Measurements from ENCODE around the gene SHROOM2. TPM values are rescaled to one million over a fixed set of nuclear protein-coding genes. Genes with fewer than 3 reads are reported as not detected.

The SHROOM2 gene
- total RNA-seq, 2 experiments from 2014 or later, result not detected

DNA sequence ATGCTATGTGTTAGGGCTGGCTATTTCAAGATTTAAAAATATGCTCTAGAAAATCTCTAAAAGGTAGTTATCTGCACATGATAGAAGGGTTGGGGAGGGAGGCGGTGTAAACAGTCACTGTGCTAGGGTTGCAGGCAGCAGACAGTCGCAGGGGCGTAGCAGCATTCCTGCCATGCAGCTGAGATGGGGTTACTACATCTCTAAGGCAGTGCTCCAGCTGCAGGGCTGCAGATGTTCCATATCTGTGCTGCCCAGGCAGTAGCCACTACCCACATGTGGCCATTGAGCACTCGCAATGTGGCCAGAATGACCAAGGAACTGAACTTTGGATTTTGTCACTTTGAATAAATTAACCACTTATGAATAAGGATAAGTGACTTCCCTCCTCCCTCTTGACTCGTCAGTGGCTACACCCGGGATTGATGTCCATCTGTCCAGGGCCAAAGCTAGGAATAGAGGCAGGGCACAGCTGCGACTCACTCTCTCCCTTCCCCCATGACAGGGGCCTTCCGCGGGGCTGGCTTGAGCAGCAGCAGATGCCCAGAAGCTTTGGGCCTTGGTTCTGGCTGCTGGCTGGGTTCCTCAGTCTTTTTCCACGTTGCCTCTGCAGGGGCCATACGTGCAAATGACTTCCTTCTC, 101.5 kb downstream of the SHROOM2 start:
- peaks cover 9% of the 10 kb centered on the region for H3K27me3 Mint-ChIP-seq
- no peaks in the 10 kb centered on the region for H3K9me3 Mint-ChIP-seq
- ChIA-PET POLR2A (no interaction called here), CTCF (no interaction called here)
- DNase-seq, result no peak
- H3K27ac Mint-ChIP-seq, result no peak overlapping the region
- no peaks in the 10 kb centered on the region for H3K4me1 Mint-ChIP-seq
- no peak overlapping the region for H3K4me3 Mint-ChIP-seq
- no peaks in the 10 kb centered on the region for H3K36me3 Mint-ChIP-seq (ENCODE audit: low read depth)

DNA sequence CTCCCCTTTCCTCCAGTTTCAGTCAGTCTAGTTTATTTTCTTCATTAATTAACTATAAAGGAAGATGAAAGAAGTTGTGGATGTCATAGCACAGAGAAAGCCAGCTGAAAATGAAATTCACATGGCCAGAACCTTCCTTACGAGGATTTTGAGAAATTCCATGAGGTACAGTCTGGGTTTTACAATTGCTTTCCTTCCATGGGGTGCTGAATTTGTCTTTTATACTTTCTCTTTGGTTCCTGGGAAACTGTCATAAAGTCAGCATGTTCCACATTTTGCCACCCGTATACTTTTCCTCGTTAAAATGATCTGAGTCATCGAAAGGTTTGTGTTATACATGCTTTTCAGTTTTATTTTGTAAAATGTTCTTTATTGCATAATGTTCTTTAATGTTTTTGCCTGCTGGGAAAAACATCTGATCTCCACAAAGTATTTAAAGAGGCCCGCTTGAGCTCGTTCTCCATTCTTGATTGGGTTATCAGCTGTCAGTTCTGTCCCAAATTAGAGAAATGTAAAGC, 102.8 kb downstream of the SHROOM2 start:
- Mint-ChIP-seq H3K27me3 (peaks cover 8% of the 10 kb centered on the region), H3K4me3 (no peak overlapping the region), H3K9me3 (no peaks in the 10 kb centered on the region), H3K27ac (no peak overlapping the region), H3K4me1 (no peaks in the 10 kb centered on the region), H3K36me3 (ENCODE audit: low read depth) (no peaks in the 10 kb centered on the region)
- no peak for DNase-seq
- CTCF ChIA-PET, result no interaction called here
- POLR2A ChIA-PET, result no interaction called here

DNA sequence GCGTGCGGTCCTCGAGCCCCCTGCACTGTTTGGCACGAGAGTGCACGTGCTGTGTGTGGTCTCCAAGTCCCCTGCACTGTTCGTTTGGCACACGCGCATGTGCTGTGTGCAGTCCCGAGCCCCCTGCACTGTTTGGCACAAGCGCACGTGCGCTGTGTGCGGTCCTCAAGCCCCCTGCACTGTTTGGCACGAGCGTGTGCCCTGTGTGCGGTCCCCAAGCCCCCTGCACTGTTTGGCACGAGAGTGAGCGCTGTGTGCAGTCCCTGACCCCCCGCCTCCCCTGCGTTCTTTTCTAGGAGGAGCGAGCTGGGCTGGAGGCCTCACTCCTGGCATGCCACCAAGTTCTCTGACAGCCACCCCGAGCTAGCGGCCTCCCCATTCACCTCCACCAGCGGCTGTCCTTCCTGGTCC, 104.5 kb downstream of the SHROOM2 start:
- H3K4me1 Mint-ChIP-seq, result no peaks in the 10 kb centered on the region
- H3K36me3 Mint-ChIP-seq (ENCODE audit: low read depth), result no peaks in the 10 kb centered on the region
- POLR2A ChIA-PET, result no interaction called here
- H3K4me3 Mint-ChIP-seq, result no peak overlapping the region
- peaks cover 6% of the 10 kb centered on the region for H3K27me3 Mint-ChIP-seq
- H3K27ac Mint-ChIP-seq, result no peak overlapping the region
- H3K9me3 Mint-ChIP-seq, result no peaks in the 10 kb centered on the region
- DNase-seq, result no peak
- CTCF ChIA-PET, result interaction anchor here (1.1 kb wide), 1 partner anchor 229 kb away, joined by 3 read pairs; no protein-coding TSS in a partner anchor

DNA sequence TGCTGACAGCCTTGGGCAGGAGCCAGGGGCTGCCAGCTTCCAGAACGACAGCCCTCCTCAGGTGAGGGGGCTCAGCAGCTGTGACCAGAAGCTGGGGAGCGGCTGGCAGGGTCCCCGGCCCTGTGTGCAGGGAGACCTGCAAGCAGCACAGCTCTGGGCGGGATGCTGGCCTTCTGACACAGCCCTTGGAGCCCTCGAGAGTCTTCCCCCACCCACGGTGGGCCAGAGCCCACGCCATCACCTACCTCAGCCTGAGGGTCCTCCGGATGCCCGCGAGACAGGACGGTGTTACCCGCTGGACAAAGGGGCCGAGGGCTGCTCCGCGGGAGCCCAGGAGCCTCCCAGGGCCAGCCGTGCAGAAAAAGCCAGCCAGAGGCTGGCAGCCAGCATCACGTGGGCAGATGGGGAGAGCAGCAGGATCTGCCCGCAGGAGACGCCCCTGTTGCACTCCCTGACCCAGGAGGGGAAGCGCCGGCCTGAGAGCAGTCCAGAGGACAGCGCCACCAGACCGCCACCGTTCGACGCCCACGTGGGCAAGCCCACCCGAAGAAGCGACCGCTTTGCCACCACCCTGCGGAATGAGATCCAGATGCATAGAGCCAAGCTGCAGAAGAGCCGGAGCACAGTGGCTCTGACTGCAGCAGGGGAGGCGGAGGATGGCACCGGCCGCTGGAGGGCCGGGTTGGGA, 109.1 kb downstream of the SHROOM2 start:
- ChIA-PET POLR2A (no interaction called here), CTCF (no interaction called here)
- no peaks in the 10 kb centered on the region for H3K36me3 Mint-ChIP-seq (ENCODE audit: low read depth)
- H3K4me3 Mint-ChIP-seq, result no peak overlapping the region
- peaks cover 9% of the 10 kb centered on the region for H3K27me3 Mint-ChIP-seq
- no peaks in the 10 kb centered on the region for H3K4me1 Mint-ChIP-seq
- H3K27ac Mint-ChIP-seq, result no peak overlapping the region
- no peaks in the 10 kb centered on the region for H3K9me3 Mint-ChIP-seq
- no peak for DNase-seq

DNA sequence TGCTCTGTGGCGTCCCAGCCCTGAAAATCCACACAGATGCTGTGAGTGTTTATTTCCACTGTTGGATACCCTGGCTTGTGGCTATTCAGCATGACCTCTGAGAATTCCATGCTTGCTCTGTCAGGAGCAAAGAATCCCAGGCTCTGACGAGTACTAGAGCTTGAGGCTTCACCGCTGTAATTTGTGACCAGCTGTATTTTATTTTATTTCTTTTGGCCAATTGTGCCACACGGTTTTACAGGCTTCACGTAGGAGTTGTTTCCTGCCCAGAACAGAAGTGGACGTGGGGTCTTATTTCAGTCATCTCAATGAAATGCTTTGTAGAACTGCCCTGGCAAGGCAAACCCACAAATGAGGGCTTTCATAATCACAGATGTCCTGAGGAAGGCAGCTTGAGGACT, 111.5 kb downstream of the SHROOM2 start:
- CTCF ChIA-PET, result no interaction called here
- H3K27ac Mint-ChIP-seq, result no peak overlapping the region
- H3K4me1 Mint-ChIP-seq, result no peaks in the 10 kb centered on the region
- peaks cover 10% of the 10 kb centered on the region for H3K27me3 Mint-ChIP-seq
- no peaks in the 10 kb centered on the region for H3K9me3 Mint-ChIP-seq
- no peaks in the 10 kb centered on the region for H3K36me3 Mint-ChIP-seq (ENCODE audit: low read depth)
- H3K4me3 Mint-ChIP-seq, result no peak overlapping the region
- DNase-seq, result no peak
- POLR2A ChIA-PET, result no interaction called here

DNA sequence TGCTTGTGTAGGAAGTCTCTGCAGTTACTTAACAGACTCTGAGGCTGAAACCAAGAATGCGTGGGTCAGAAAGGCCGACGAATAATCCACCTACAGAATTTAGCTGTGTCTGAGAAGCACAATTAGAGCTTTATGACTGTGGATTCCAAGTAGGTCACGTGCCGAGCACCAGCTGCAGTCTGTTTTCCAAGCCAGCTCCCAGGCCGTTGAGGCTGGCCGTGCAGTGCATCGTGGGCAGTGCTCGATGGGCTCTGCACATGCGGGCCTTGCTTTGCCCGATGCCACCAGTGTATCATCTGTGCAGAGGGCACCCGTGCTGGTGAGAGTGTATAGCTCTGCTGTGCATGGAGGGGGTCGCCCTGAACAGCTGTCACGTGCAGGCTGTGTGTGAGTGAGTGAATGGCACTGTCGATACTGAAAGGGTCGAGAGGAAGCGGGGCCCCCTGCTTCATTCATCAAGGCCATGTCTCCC, 113.4 kb downstream of the SHROOM2 start:
- DNase-seq, result no peak
- no peak overlapping the region for H3K27ac Mint-ChIP-seq
- H3K4me1 Mint-ChIP-seq, result no peaks in the 10 kb centered on the region
- POLR2A ChIA-PET, result no interaction called here
- no peak overlapping the region for H3K4me3 Mint-ChIP-seq
- no peaks in the 10 kb centered on the region for H3K36me3 Mint-ChIP-seq (ENCODE audit: low read depth)
- H3K27me3 Mint-ChIP-seq, result peaks cover 10% of the 10 kb centered on the region
- CTCF ChIA-PET, result no interaction called here
- H3K9me3 Mint-ChIP-seq, result no peaks in the 10 kb centered on the region

DNA sequence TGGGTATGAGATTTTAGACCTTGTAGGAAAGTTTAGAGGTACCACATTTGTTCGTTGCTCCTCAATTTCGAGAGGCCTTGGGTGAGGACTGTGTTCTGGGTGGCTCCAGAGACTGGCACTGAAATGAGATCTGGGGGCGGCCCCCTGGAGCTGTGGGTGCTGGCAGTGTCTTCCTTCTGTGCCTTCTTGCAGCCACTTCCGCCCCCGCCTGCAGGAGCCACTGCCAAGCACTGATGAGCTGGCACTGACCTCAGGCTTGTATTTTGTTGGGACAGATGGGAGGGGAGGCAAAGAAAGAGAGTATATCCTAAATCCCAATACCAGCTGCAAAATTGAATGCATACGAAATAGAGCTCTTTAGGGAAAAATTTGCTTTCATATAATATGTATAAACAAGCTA, 116.4 kb downstream of the SHROOM2 start:
- no peaks in the 10 kb centered on the region for H3K36me3 Mint-ChIP-seq (ENCODE audit: low read depth)
- no peak overlapping the region for H3K4me3 Mint-ChIP-seq

DNA sequence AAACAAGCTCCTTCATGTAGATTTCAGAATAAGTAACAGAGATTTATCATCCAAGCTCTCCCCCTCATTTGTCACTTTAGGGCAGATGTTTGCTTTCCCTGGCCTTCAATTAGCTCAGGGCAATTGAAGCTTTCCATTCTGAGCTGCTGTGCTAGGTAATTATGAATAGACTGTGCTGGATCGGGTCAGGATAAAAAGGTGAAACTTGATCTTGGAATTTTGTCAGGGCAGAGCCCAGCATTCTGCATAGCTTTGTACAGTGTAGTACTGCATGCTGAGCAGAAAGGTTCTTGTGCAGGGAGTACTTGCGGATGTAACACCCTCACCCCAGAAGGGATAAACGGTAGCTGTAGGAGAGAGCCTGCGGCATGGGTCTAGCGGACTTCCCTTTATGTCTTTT, 116.9 kb downstream of the SHROOM2 start:
- DNase-seq, result no peak
- Mint-ChIP-seq H3K4me1 (no peaks in the 10 kb centered on the region), H3K27ac (no peak overlapping the region), H3K36me3 (ENCODE audit: low read depth) (no peaks in the 10 kb centered on the region), H3K9me3 (no peaks in the 10 kb centered on the region), H3K27me3 (peaks cover 10% of the 10 kb centered on the region), H3K4me3 (no peak overlapping the region)
- ChIA-PET POLR2A (no interaction called here), CTCF (no interaction called here)

More for the DNA sequence above, 116.4 kb downstream of the SHROOM2 start:
- Mint-ChIP-seq H3K27ac (no peak overlapping the region), H3K4me1 (no peaks in the 10 kb centered on the region), H3K27me3 (peaks cover 10% of the 10 kb centered on the region), H3K9me3 (no peaks in the 10 kb centered on the region)
- CTCF ChIA-PET, result no interaction called here
- POLR2A ChIA-PET, result no interaction called here
- DNase-seq, result no peak

DNA sequence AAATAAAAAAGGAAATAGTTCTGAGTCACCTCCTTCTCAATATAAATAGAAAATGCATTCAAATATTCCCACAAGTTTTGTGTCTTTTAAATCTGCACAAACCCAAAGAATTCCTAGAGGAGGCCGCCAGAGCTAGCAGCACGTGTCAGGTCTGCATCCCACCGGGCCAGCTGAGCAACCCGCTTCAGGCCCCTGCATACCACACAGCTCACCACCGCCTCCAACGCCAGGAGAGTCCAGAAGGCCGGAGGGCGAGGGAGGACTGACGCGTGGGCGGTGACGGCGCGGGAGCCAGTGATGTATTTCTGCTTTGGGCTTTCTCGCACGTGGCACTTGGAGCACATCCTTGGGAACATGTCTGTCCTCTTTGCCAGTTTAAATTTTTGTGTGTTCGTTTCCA, 119.1 kb downstream of the SHROOM2 start:
- POLR2A ChIA-PET, result no interaction called here
- H3K4me1 Mint-ChIP-seq, result no peaks in the 10 kb centered on the region
- CTCF ChIA-PET, result no interaction called here

DNA sequence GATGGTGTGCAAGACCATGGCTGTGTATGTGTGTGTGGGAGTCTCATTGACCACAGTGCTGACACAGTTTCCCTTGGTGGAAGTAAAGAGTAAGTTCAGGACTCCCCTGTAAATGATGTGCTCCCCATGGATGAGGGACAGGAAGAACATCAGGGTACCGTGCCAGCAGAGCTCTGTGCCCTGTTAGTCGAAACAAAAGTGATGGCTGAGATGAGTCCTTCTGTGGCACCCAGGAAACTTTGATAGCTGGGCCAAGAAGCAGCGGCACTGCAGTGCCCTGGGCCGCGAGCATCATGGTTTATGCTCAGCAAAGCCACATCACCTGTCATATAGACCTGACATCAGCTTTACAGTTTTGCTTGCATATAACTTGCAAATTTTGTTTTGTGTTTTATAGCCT, 119.5 kb downstream of the SHROOM2 start:
- H3K36me3 Mint-ChIP-seq (ENCODE audit: low read depth), result no peaks in the 10 kb centered on the region
- DNase-seq, result no peak
- H3K4me3 Mint-ChIP-seq, result no peak overlapping the region
- H3K4me1 Mint-ChIP-seq, result no peaks in the 10 kb centered on the region
- ChIA-PET POLR2A (no interaction called here), CTCF (no interaction called here)
- no peak overlapping the region for H3K27ac Mint-ChIP-seq
- peaks cover 2% of the 10 kb centered on the region for H3K27me3 Mint-ChIP-seq
- no peaks in the 10 kb centered on the region for H3K9me3 Mint-ChIP-seq

More for the DNA sequence above, 119.1 kb downstream of the SHROOM2 start:
- no peak overlapping the region for H3K27ac Mint-ChIP-seq
- peaks cover 5% of the 10 kb centered on the region for H3K27me3 Mint-ChIP-seq
- no peak for DNase-seq
- no peaks in the 10 kb centered on the region for H3K36me3 Mint-ChIP-seq (ENCODE audit: low read depth)
- no peaks in the 10 kb centered on the region for H3K9me3 Mint-ChIP-seq
- no peak overlapping the region for H3K4me3 Mint-ChIP-seq

DNA sequence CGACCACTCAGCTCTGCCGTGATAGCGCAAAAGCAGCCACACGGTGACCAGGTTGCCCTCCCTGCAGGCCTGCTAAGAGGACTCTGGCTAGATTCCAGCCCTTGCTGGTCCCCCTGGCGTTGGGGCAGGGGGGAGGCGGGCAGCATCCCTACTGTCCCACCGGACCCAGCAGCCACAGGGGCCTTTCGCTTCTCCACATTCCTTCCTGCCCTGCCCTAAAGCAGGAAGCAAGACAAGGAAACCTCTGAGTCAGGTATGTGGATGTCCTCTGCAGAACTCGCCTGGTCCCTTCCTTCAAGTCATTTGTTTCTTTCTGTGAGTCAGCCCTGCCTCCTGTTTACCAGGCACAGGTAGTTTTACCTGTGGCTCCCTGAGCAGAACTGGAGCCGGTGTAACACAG, 120.7 kb downstream of the SHROOM2 start:
- Mint-ChIP-seq H3K27me3 (peaks cover 2% of the 10 kb centered on the region), H3K4me1 (no peaks in the 10 kb centered on the region), H3K36me3 (ENCODE audit: low read depth) (no peaks in the 10 kb centered on the region), H3K27ac (no peak overlapping the region), H3K9me3 (no peaks in the 10 kb centered on the region), H3K4me3 (no peak overlapping the region)
- DNase-seq, result no peak
- ChIA-PET POLR2A (no interaction called here), CTCF (no interaction called here)

DNA sequence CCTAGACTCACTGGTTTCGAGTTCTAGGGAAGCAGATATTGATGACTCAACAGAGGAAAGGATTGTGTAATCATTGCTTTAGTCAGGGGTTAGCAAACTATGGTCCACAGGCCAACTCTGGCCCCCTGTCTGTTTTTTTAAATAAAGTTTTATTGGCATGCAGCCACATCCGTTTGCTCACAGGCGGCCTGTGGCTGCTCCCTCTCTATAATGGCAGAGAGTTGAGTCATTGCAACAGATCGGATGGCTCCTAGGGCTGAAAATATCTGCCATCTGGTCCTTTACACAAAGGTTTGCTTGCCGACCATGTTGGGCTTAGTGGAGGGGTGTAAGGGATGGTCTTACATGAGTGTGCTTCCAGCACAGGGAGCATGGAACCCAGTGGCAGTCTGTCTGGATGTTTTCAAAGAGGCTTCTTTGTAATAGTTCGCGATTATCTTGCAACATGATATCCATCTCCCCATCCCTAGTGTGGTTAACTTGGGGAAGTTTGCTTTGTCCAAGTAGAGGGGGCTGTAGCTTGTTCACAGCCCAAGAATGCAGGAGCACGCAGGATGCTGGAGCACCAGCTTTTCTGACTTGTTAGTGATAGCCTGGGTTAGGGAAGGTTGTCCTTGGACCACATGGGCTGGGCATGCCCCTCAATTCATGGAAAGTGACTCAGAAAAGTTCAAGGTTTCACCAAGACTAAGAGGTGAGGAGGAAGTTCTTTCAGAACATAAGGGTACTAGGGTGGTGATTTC, 121.6 kb downstream of the SHROOM2 start:
- Mint-ChIP-seq H3K4me1 (no peaks in the 10 kb centered on the region), H3K4me3 (no peak overlapping the region), H3K36me3 (ENCODE audit: low read depth) (no peaks in the 10 kb centered on the region), H3K27me3 (peaks cover 4% of the 10 kb centered on the region), H3K9me3 (no peaks in the 10 kb centered on the region), H3K27ac (no peak overlapping the region)
- DNase-seq, result no peak
- POLR2A ChIA-PET, result no interaction called here
- CTCF ChIA-PET, result no interaction called here

DNA sequence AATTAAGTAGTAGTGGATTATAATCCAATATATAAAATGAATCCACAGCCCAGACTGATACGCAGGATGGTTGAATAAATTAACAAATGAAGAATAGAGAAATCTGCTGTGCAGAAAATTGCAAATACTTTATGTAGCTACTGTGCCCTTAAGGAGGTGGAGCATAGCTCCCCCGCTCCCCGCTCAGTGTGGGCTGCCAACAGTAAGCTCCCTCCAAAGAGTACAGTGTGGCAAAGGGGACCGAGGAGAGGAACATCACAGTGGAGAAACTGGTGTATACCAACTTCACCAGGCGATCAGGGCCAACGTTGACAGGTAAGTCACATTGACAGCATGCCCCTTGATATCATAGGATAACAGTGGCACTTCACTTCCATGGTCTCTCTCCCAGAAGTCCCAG, 123.0 kb downstream of the SHROOM2 start:
- Mint-ChIP-seq H3K27me3 (peaks cover 4% of the 10 kb centered on the region), H3K4me3 (no peak overlapping the region), H3K36me3 (ENCODE audit: low read depth) (no peaks in the 10 kb centered on the region), H3K4me1 (no peaks in the 10 kb centered on the region), H3K27ac (no peak overlapping the region), H3K9me3 (no peaks in the 10 kb centered on the region)
- POLR2A ChIA-PET, result no interaction called here
- CTCF ChIA-PET, result no interaction called here
- no peak for DNase-seq
